Activated T-helper 1 cell treated with Interleukin-2 at 50 U/mL for 16 hours (primary cell): ENCODE measurements around the gene RHEBL1.
A peak's percentile ranks its signal among the peaks of the same experiment; 100 is the strongest.

ENCODE experiments used
- DNase-seq: peaks from one replicate; pipeline ENCODE4 v3.0.0-alpha.2; 2020; ENCODE audit warnings: low read depth

The RHEBL1 gene

DNA sequence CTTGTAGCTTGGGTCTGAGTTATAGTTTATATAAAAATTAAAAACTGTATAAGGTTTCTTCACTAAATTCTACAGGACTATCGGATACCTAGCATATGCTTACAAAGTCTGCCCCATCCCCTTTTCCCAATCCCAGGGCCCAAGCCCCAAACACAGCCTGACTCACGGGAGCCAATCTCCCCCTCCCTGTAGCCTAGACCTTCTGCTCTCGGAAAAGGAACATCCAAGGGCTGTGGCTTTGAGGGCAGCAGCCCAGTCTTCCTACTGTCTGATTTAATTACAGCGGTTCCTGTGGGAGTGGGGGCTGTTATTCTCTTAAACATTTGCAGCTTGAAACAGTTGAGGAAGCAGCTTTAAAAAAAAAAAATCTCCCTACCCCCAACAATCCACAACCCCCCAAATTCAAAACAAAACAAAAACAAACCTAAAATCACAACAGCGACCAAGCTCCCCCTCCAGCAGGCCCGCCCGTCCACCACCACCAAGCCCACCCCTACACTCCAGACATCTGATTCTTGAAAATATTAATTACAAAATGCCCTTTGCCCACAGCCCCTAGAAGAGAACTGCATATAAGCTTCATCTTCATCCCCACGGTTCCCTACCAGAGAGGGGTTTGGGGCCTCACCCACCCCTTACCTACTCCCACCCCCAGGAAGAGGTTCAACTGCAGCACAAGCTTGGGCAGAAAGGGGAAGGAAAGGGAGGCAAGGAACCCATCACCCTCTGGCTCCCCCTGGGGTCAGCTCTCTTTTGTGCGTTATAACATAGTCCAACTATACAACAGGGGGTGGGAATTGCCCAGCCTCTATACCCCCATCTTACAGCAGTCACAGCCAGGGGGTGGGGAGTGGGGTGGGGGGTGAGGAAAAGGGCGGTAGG is 50.1 kb downstream of the RHEBL1 start:
- no peak for DNase-seq

DNA sequence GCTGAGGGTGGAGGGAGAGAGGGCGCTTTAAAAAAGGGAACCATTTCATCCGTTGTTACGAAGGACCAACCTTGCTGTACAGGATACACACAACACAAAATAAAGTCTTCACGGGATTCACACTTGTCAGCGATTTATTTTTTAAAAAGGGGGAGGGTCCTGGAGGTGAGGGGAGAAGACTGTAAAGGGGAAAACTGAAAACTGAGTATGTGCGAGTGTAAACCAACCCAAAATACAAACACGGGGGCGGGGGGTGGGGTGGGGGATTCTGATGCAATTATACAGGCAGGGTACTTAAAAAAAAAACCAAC is 50.7 kb downstream of the RHEBL1 start:
- no peak for DNase-seq

- peak; percentile 97 for DNase-seq
Observed at GRCh38 chr12:49018261-49019119, 51.3 kb downstream of the RHEBL1 start, which contains the start of gene PRKAG1. Gene PRKAG1, minus strand, starts transcription at chr12:49018776. Its CDS starts 36 bp downstream, at chr12:49018740.

DNA sequence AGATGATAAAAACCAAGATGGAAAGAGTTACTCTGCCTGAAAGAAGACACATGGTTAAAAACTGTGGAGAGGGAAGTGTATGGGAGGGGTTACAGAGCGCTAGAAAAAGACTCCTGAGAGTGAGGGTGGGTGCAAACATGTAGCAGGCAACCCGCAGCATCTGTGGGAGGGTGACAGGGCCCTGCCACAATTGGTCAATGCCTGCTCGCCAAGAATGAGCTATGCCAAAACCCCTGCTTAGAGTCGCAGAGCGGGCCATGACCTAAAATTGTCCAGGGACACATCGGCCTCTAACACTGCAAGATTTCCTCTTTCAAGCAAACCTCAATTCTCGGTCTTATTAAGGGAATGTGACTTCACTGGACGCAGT is 51.9 kb downstream of the RHEBL1 start:
- DNase-seq: no peak

- no peak for DNase-seq
Observed at GRCh38 chr12:49015196-49015595, 54.6 kb downstream of the RHEBL1 start.
